Right atrium auricular region (tissue), 2 donors: ENCODE measurements around the gene IGLL1. TPM values are rescaled to one million over a fixed set of nuclear protein-coding genes. Genes with fewer than 3 reads are reported as not detected.

Experiments used
- DNase-seq: peaks from one replicate; pipeline ENCODE4 v3.0.0-alpha.2; 2019; ENCODE audit warnings: low spot score
- H3K27ac ChIP-seq, 2 donors: fragments of 200-600 bp; sonication (generic); 1 replicate in 1 of 2; 2 replicates in 1 of 2; pipeline ENCODE4 v1.5.1; 2016 to 2019
- H3K27me3 ChIP-seq, 2 donors: fragments of 200-600 bp; sonication (generic); one replicate each; pipeline versions ENCODE4 v1.5.1 to v1.6.0; 2017 to 2019
- H3K36me3 ChIP-seq: fragments of 200-600 bp; sonication (generic); one replicate; pipeline ENCODE4 v1.5.1; 2016
- H3K4me1 ChIP-seq, 2 donors: fragments of 200-600 bp; sonication (generic); one replicate each; pipeline versions ENCODE4 v1.5.1 to v1.6.0; 2017 to 2019
- H3K4me3 ChIP-seq, 2 donors: fragments of 200-600 bp; sonication (generic); 1 replicate in 1 of 2; 2 replicates in 1 of 2; pipeline ENCODE4 v1.5.1; 2017 to 2019; ENCODE audit warnings: mild to moderate bottlenecking in 1 of 2, moderate library complexity in 1 of 2
- H3K9me3 ChIP-seq, 2 donors: fragments of 200-600 bp; sonication (generic); one replicate each; pipeline ENCODE4 v1.5.1; 2019
- total RNA-seq, 2 donors: library from RNA; depleted of rRNA; stranded (reverse); fragments of >200 nt; gene quantifications; one replicate each; pipeline ENCODE4 v1.1.0, GENCODE V29; 2016
- TF ChIP-seq, protein P1 (sequence below), 2 donors: fragments of 200-600 bp; sonication (generic); IDR thresholded peaks; one replicate each; pipeline ENCODE4 v1.5.1; 2019; ENCODE audit warnings: antibody characterized with exemption in 2 of 2

Gene IGLL1
- total RNA-seq, 2 donors from 2014 or later: not detected

DNA sequence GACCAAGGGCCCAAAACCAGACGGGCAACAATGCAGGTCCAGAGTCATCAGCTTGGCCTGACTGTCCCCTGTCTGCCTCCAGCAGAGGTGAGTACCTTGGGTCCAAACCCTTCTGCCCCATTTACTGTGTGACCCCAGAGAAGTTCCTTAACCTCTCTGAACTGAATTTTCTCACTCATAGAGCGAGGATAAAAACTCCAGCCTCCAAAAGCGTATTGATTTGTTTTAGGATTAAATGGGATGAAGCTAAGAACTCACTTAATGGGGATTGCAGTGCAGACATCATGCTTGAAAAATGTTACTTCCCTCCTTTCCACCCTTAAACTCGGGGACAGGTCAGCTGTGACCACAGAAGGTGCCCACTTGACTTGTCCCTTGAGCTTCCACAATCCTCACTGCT, 22.6 kb downstream of the IGLL1 start:
- DNase-seq: no peak
- Histone ChIP-seq H3K27me3 (no peaks in the 10 kb centered on the region), H3K9me3 (no peaks in the 10 kb centered on the region), H3K27ac (no peak overlapping the region), H3K4me1 (no peaks in the 10 kb centered on the region), H3K36me3 (no peaks in the 10 kb centered on the region), H3K4me3 (no peak overlapping the region)
- TF ChIP-seq, protein P1, sequence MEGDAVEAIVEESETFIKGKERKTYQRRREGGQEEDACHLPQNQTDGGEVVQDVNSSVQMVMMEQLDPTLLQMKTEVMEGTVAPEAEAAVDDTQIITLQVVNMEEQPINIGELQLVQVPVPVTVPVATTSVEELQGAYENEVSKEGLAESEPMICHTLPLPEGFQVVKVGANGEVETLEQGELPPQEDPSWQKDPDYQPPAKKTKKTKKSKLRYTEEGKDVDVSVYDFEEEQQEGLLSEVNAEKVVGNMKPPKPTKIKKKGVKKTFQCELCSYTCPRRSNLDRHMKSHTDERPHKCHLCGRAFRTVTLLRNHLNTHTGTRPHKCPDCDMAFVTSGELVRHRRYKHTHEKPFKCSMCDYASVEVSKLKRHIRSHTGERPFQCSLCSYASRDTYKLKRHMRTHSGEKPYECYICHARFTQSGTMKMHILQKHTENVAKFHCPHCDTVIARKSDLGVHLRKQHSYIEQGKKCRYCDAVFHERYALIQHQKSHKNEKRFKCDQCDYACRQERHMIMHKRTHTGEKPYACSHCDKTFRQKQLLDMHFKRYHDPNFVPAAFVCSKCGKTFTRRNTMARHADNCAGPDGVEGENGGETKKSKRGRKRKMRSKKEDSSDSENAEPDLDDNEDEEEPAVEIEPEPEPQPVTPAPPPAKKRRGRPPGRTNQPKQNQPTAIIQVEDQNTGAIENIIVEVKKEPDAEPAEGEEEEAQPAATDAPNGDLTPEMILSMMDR (IDR thresholded peaks at IDR 0.05): no peak

DNA sequence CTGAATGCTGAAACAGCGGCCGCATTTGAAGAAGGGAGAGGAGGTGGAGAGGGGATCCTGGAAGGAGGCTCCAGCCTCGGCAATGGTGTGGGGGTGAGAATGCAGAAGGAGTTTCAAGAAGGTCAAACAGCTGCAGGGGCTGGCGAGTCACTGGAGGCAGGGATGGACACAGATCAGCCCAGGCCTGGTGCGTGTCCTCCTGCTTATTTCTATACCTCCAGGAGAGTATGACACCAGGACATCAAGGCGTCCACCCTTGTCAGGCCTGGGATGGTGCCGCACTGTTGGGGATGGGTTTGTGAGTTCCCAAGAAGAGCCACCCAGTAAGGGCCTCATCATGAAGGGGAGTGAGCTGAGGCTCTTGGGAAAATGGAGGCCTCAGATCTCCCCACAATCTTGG, 23.1 kb downstream of the IGLL1 start:
- H3K36me3 ChIP-seq: no peaks in the 10 kb centered on the region
- no peaks in the 10 kb centered on the region for H3K27me3 ChIP-seq
- H3K4me3 ChIP-seq: no peak overlapping the region
- TF ChIP-seq, protein P1 (IDR thresholded peaks at IDR 0.05): no peak
- no peaks in the 10 kb centered on the region for H3K9me3 ChIP-seq
- H3K27ac ChIP-seq: no peak overlapping the region
- no peak for DNase-seq
- no peaks in the 10 kb centered on the region for H3K4me1 ChIP-seq

DNA sequence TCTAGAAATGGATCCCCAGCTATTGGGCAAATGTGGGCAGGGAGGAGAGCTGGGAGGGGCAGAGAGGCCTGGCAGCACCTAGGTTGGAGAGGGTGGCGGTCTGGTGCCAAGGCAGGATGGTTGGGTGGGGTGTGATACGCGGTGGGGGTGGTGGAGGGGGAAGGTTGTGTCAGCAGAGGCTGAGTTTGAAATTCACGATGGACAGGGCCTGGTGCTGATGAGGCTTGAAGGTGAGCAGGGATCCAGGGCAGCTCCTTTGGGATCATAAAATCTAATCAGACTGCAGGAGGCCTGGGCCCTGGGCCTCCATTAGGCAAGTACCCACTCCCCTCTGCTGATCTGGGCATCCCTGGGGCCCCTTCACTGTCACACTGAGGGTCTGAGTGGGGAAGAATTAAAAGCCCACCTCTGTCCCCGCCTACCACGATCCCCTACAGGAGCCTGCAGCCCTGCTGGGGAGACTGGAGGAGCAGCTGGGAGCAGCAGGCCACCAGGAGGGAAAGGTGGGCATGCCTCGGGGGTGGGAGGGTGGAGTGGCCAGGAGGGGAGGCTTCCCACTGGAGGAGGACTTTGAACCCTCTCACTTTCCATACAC, 24.0 kb downstream of the IGLL1 start:
- no peaks in the 10 kb centered on the region for H3K27me3 ChIP-seq
- no peak for DNase-seq

DNA sequence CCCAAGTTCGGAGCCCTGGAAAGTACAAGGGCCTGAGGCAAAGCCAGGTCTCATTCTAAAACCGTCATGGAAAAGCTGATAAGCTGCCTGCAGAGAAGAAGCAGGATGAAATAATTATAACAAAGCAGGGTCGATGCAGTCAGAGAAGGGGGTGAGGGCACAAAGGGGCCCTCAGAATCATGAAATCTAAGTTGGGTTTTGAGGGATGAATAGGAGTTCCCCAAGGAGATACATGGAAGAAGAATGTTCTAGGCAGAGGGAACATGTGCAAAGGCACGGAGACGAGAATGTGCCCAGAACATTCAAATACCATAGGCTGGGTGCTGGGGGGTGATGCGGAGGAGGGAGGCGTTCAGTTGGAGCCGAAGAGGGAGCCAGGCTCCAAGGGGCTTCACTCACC, 25.0 kb downstream of the IGLL1 start:
- no peaks in the 10 kb centered on the region for H3K4me1 ChIP-seq
- H3K27ac ChIP-seq: no peak overlapping the region
- TF ChIP-seq, protein P1 (IDR thresholded peaks at IDR 0.05): no peak
- no peak for DNase-seq
- H3K4me3 ChIP-seq: no peak overlapping the region
- no peaks in the 10 kb centered on the region for H3K9me3 ChIP-seq
- no peaks in the 10 kb centered on the region for H3K27me3 ChIP-seq
- no peaks in the 10 kb centered on the region for H3K36me3 ChIP-seq

More for the DNA sequence above, 24.0 kb downstream of the IGLL1 start:
- TF ChIP-seq, protein P1 (IDR thresholded peaks at IDR 0.05): no peak
- Histone ChIP-seq H3K27ac (no peak overlapping the region), H3K4me1 (no peaks in the 10 kb centered on the region), H3K4me3 (no peak overlapping the region), H3K36me3 (no peaks in the 10 kb centered on the region), H3K9me3 (no peaks in the 10 kb centered on the region)

- Histone ChIP-seq H3K27ac (no peak overlapping the region), H3K4me1 (no peaks in the 10 kb centered on the region), H3K27me3 (no peaks in the 10 kb centered on the region), H3K9me3 (no peaks in the 10 kb centered on the region), H3K36me3 (no peaks in the 10 kb centered on the region), H3K4me3 (no peak overlapping the region)
- DNase-seq: no peak
- TF ChIP-seq, protein P1 (IDR thresholded peaks at IDR 0.05): no peak
Observed at GRCh38 chr22:23553924-23554870, 25.9 kb downstream of the IGLL1 start.
